PFSK-1 (cell line): Measurements from ENCODE around the gene ARGLU1.

Experiments
- FOXP2 ChIP-seq: optimal IDR thresholded peaks from 2 replicates; pipeline ENCODE3; 2011; ENCODE audit warnings: borderline replicate concordance, control low read depth, inconsistent platforms; ENCODE audit not compliant: insufficient read depth; ENCODE audit errors: extremely low read length, extremely low read depth
- POLR2AphosphoS5 ChIP-seq: IDR thresholded peaks from 2 replicates; pipeline ENCODE4 v1.6.1; 2012; ENCODE audit warnings: low read depth, mild to moderate bottlenecking, control low read depth, low read length, moderate library complexity
- REST ChIP-seq, 2 experiments: IDR thresholded peaks; 2 replicates each; pipeline versions ENCODE4 v1.6.1 to v1.8.0; 2011 to 2012; ENCODE audit warnings: low read depth in 2 of 2, low read length in 2 of 2, control low read depth in 1 of 2, inconsistent platforms in 1 of 2, mild to moderate bottlenecking in 1 of 2, moderate library complexity in 1 of 2; ENCODE audit not compliant: insufficient read depth in 1 of 2
- SIN3A ChIP-seq: IDR thresholded peaks from 2 replicates; pipeline ENCODE4 v1.6.1; 2012; ENCODE audit warnings: mild to moderate bottlenecking, low read length, moderate library complexity, borderline replicate concordance; ENCODE audit not compliant: insufficient read depth
- TAF1 ChIP-seq: IDR thresholded peaks from 2 replicates; pipeline ENCODE4 v1.6.1; 2012; ENCODE audit warnings: low read length, control low read depth, borderline replicate concordance; ENCODE audit not compliant: insufficient read depth

Gene ARGLU1

GRCh38 chr13:106536244-106537034 is 31.5 kb downstream of the ARGLU1 start:
- TF ChIP-seq POLR2AphosphoS5, result peak; percentile 30; the same call in 1 of the 2 replicates
- TF ChIP-seq REST (IDR thresholded peaks at IDR 0.05; ENCODE audit: insufficient read depth in 1 of 2, low read depth in 2 of 2, low read length in 2 of 2), result no peak
- peak; percentile 76 for TF ChIP-seq FOXP2
- TF ChIP-seq TAF1, result no peak

- peak; percentile 70 for TF ChIP-seq POLR2AphosphoS5
- peak; percentile 26 for TF ChIP-seq FOXP2
- TF ChIP-seq TAF1, result peak; percentile 90
- TF ChIP-seq REST (IDR thresholded peaks at IDR 0.05; ENCODE audit: insufficient read depth in 1 of 2, low read depth in 2 of 2, low read length in 2 of 2), result no peak
- no peak for TF ChIP-seq SIN3A
Measured at GRCh38 chr13:106535552-106536243, 32.2 kb downstream of the ARGLU1 start, which contains the start of gene EFNB2. TSS of gene EFNB2 (minus strand) at chr13:106535662. CDS start at chr13:106534964, 698 bp downstream.

GRCh38 chr13:106534639-106535551 is 33.0 kb downstream of the ARGLU1 start:
- TF ChIP-seq SIN3A, result no peak
- TF ChIP-seq FOXP2, result no peak
- no peak for TF ChIP-seq TAF1
- TF ChIP-seq REST (IDR thresholded peaks at IDR 0.05; ENCODE audit: insufficient read depth in 1 of 2, low read depth in 2 of 2, low read length in 2 of 2), result no peak
- TF ChIP-seq POLR2AphosphoS5, result no peak

- TF ChIP-seq SIN3A (no peak), POLR2AphosphoS5 (no peak), REST (IDR thresholded peaks at IDR 0.05; ENCODE audit: insufficient read depth in 1 of 2, low read depth in 2 of 2, low read length in 2 of 2) (no peak), FOXP2 (no peak), TAF1 (no peak)
Measured at GRCh38 chr13:106533943-106534638, 33.8 kb downstream of the ARGLU1 start.
